ENCODE data around the gene NAA60.

- TF ChIP-seq EZH2 (IDR thresholded peaks at IDR 0.05; ENCODE audit: insufficient read depth, poor library complexity, severe bottlenecking) (no peak), EZH2phosphoT487 (IDR thresholded peaks at IDR 0.05; ENCODE audit: insufficient read depth, low read depth) (no peak)
These were observed 68.1 kb downstream of the NAA60 start for GRCh38 chr16:3511286-3512180.
